GM12878 (cell line): ENCODE data around the gene RCCD1. TPM values are rescaled to one million over a fixed set of nuclear protein-coding genes. Genes with fewer than 3 reads are reported as not detected.

Experiments
- CBX5 ChIP-seq: sonication (generic); IDR thresholded peaks from 2 replicates; pipeline ENCODE4 v1.6.1; 2016; ENCODE audit warnings: low read depth, moderate library complexity, mild to moderate bottlenecking, inconsistent platforms
- CHD2 ChIP-seq: IDR thresholded peaks from 2 replicates; pipeline ENCODE4 v1.6.1; 2011; ENCODE audit warnings: low read depth, low read length, improper control_type of control experiment, borderline replicate concordance
- CHD4 ChIP-seq: fragments of 200-600 bp; sonication (generic); IDR thresholded peaks from 2 replicates; pipeline ENCODE4 v1.6.1; 2016; ENCODE audit warnings: mild to moderate bottlenecking
- CREB1 ChIP-seq: IDR thresholded peaks from 2 replicates; pipeline ENCODE4 v1.6.1; 2012; ENCODE audit warnings: low read depth, mild to moderate bottlenecking, inconsistent platforms
- EED ChIP-seq: sonication (generic); IDR thresholded peaks from 2 replicates; pipeline ENCODE4 v1.6.1; 2016; ENCODE audit warnings: antibody characterized with exemption, low read depth
- EGR1 ChIP-seq, 2 experiments: IDR thresholded peaks; 1 replicate in 1 of 2; 2 replicates in 1 of 2; pipeline ENCODE4 v1.6.1; 2011 to 2012; ENCODE audit warnings: low read depth in 2 of 2, low read length in 2 of 2, borderline replicate concordance in 1 of 2, mild to moderate bottlenecking in 1 of 2, moderate library complexity in 1 of 2
- IKZF2 ChIP-seq, 2 experiments: fragments of 450-650 bp; IDR thresholded peaks; 2 replicates each; pipeline ENCODE4 v1.6.1; 2017; ENCODE audit warnings: mild to moderate bottlenecking in 2 of 2, moderate library complexity in 2 of 2
- MLLT1 ChIP-seq: fragments of 450-650 bp; IDR thresholded peaks from 2 replicates; pipeline ENCODE4 v1.6.1; 2016; ENCODE audit warnings: mild to moderate bottlenecking
- MTA2 ChIP-seq: fragments of 450-650 bp; IDR thresholded peaks from 2 replicates; pipeline ENCODE4 v1.6.1; 2016; ENCODE audit warnings: low read depth, mild to moderate bottlenecking, moderate library complexity
- NBN ChIP-seq: fragments of 450-650 bp; IDR thresholded peaks from 2 replicates; pipeline ENCODE4 v1.6.1; 2016
- NFYB ChIP-seq: IDR thresholded peaks from 2 replicates; pipeline ENCODE4 v1.6.1; 2011; ENCODE audit warnings: low read depth, mild to moderate bottlenecking, low read length, improper control_type of control experiment, moderate library complexity; ENCODE audit not compliant: insufficient read depth
- NKRF ChIP-seq: fragments of 450-650 bp; conservative IDR thresholded peaks from 2 replicates; pipeline ENCODE4 v1.6.1; 2017; ENCODE audit warnings: mild to moderate bottlenecking, moderate library complexity
- SIX5 ChIP-seq: IDR thresholded peaks from 2 replicates; pipeline ENCODE4 v1.6.1; 2011; ENCODE audit warnings: mild to moderate bottlenecking, low read depth, low read length, moderate library complexity; ENCODE audit not compliant: severe bottlenecking
- SMC3 ChIP-seq: IDR thresholded peaks from 2 replicates; pipeline ENCODE4 v1.6.1; 2011; ENCODE audit warnings: low read length, improper control_type of control experiment, borderline replicate concordance
- TCF12 ChIP-seq: IDR thresholded peaks from 2 replicates; pipeline ENCODE4 v1.6.1; 2011; ENCODE audit warnings: low read depth, mild to moderate bottlenecking, low read length
- YY1 ChIP-seq: IDR thresholded peaks from 2 replicates; pipeline ENCODE4 v1.6.1; 2011; ENCODE audit warnings: low read depth, mild to moderate bottlenecking, low read length
- ZBTB40 ChIP-seq: fragments of 450-650 bp; IDR thresholded peaks from 2 replicates; pipeline ENCODE4 v1.6.1; 2016; ENCODE audit warnings: mild to moderate bottlenecking, moderate library complexity, borderline replicate concordance
- ZNF592 ChIP-seq: fragments of 450-650 bp; IDR thresholded peaks from 2 replicates; pipeline ENCODE4 v1.6.1; 2017; ENCODE audit warnings: mild to moderate bottlenecking, moderate library complexity
- polyA plus RNA-seq, 11 experiments: library from polyadenylated mRNA; depleted of rRNA in 4 of 11; unstranded in 6 of 11; stranded (reverse) in 5 of 11; fragments of >200 nt; fragmentation: Nextera tagmentation in 4 of 11; fragmentation: Illumina TruSeq in 1 of 11; extraction: Ambion mirVana in 4 of 11; extraction: Trizol in 1 of 11; gene quantifications; 1 replicate in 1 of 11; 2 replicates in 10 of 11; pipeline versions ENCODE4 v1.2.1 to v1.2.3, GENCODE V29; 2011 to 2016; ENCODE audit warnings: inconsistent platforms in 2 of 11, missing spikeins in 2 of 11, low read depth in 1 of 11
- total RNA-seq, 4 experiments: library from RNA; depleted of rRNA in 3 of 4; stranded (reverse); fragments of >200 nt in 3 of 4; fragmentation: Illumina TruSeq in 1 of 4; extraction: Trizol in 1 of 4; gene quantifications; 2 replicates each; pipeline versions ENCODE4 v1.2.1 to v1.2.3, GENCODE V29; 2013 to 2021

RCCD1 gene
- total and polyA plus RNA-seq, 10 of the 15 experiments (the other 5 are each of a cell fraction or from before 2014, with no cell fraction given) = 5.2 to 30.4 (median 20.9) TPM

- TF ChIP-seq EGR1 (IDR thresholded peaks at IDR 0.05; ENCODE audit: borderline replicate concordance in 1 of 2, low read depth in 2 of 2, low read length in 2 of 2) = peak in 1 of 2 experiments; percentile 37; a peak in 1 of 3 replicates
- TF ChIP-seq ZBTB40 = no peak
- 0 out of 2 replicates have a peak, but pooled peaks have one; percentile 13 for TF ChIP-seq NFYB
- no peak for TF ChIP-seq SIX5
- no peak for TF ChIP-seq ZNF592
- TF ChIP-seq CHD4 = no peak
- no peak for TF ChIP-seq YY1
- 0 out of 2 replicates have a peak, but pooled peaks have one; percentile 13 for TF ChIP-seq EED
- TF ChIP-seq MTA2 = peak; percentile 29; the same call in 1 of the 2 replicates
- 0 out of 2 replicates have a peak, but pooled peaks have one; percentile 31 for TF ChIP-seq TCF12
- TF ChIP-seq CBX5 = no peak
- peak; percentile 54; the same call in 1 of the 2 replicates for TF ChIP-seq MLLT1
- TF ChIP-seq NBN = peak; percentile 72; the same call in 1 of the 2 replicates
- TF ChIP-seq CHD2 = no peak
- TF ChIP-seq IKZF2 (IDR thresholded peaks at IDR 0.05) = no peak
- TF ChIP-seq NKRF = peak; percentile 79
- TF ChIP-seq SMC3 = no peak
- no peak for TF ChIP-seq CREB1
These were observed 19.5 kb upstream of the RCCD1 start, which contains the start of gene UNC45A (continued) for GRCh38 chr15:90934949-90935751.
